NT2/D1 (cell line): ENCODE data around the gene MFSD11.
"Not testable (repeated sequence)": the region's sequence is repeated elsewhere in the genome, so short reads cannot be mapped to it uniquely, and the experiment has no call there.

Source experiments
- SUZ12 ChIP-seq: IDR thresholded peaks from 2 replicates; pipeline ENCODE4 v1.6.1; 2011; ENCODE audit not compliant: insufficient read length, insufficient read depth; ENCODE audit errors: extremely low read depth
- YY1 ChIP-seq: IDR thresholded peaks from 2 replicates; pipeline ENCODE4 v1.6.1; 2011; ENCODE audit not compliant: insufficient read length, insufficient read depth
- ZNF274 ChIP-seq: IDR thresholded peaks from 2 replicates; pipeline ENCODE4 v1.6.1; 2011; ENCODE audit warnings: mild to moderate bottlenecking, low read depth, low read length

DNA sequence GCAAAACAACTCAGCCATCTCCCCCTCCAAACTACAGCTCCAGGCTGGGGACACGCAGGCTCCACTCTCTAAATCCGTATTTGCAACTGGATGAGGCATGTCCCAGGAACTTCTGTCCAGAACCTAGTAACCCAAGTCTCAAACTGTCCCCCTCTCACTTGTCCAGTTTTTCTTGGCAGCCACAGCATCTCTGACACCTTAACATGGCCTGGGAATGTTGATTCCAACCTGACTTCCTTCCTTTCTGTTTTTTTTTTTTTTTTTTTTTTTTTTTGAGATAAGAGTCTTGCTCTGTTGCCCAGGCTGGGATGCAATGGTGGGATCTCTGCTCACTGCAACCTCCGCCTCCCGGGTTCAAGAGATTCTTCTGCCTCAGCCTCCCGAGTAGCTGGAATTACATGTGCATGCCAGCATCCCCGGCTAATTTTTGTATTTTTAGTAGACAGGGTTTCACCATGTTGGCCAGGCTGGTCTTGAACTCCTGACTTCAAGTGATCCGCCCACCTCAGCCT lies 39.4 kb upstream of the MFSD11 start:
- TF ChIP-seq SUZ12, ZNF274, YY1: not testable (repeated sequence)
